HG03097 (cell line): ENCODE results near the gene HSPB8.
"Not testable (repeated sequence)": the region's sequence is repeated elsewhere in the genome, so short reads cannot be mapped to it uniquely, and the experiment has no call there.

Experiments used
- ATAC-seq: cut with Tn5 transposase; IDR thresholded peaks from one replicate; pipeline ENCODE4 v1.9.1; 2021; ENCODE audit not compliant: unreplicated experiment, low FRiP score

Gene HSPB8

GRCh38 chr12:119204671-119205285 is 26.0 kb downstream of the HSPB8 start:
- no peak for ATAC-seq

- no peak for ATAC-seq
Observed at GRCh38 chr12:119206348-119207062, 27.8 kb downstream of the HSPB8 start.

DNA sequence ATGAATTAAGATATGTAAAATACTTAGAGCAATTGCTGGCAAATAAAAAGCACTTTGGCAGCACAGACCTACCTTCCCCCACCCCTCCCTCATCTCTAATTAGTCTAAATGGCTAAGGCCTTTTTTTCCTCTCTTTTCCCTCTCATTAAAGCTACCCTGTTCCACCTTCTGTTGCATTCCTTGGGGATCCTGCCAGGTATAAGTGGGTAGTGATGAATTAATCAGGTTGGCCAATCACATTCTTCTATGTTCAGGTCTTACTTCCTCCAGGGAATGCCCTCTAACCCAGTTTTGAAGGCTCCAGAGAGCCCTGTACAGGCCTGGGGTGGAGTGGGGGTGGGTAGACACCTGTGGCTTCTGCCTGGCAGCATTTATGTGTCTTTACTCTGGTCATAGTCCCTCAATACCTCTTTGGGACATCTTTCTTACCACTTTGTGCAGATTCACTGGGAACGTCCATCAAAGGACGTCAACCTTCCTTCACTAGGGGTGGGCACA is 28.4 kb downstream of the HSPB8 start:
- no peak for ATAC-seq

GRCh38 chr12:119208626-119209061 is 29.9 kb downstream of the HSPB8 start:
- no peak for ATAC-seq

DNA sequence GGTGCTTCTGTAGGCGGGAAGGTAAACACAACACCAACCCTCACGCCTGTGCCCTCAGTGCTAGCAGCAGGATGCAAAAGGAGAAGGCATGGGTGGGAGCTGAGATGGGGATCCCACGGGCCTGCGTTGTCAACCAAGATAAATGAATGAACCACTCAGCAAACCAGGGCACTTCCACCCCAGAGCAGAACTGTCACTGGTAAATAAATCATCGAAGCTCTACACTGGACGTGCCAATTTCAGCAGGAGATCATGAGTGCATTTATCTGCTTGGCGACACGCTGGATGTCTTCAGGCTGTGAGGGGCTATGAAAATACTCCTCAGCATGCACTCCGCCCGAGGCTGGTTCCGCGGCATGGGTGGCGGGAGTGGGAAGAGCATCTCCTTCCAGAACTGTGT is 33.2 kb downstream of the HSPB8 start:
- ATAC-seq, result no peak

- ATAC-seq, result no peak
Observed at GRCh38 chr12:119216084-119216483, 37.4 kb downstream of the HSPB8 start.

GRCh38 chr12:119218875-119219274 is 40.1 kb downstream of the HSPB8 start:
- not testable (repeated sequence) for ATAC-seq

DNA sequence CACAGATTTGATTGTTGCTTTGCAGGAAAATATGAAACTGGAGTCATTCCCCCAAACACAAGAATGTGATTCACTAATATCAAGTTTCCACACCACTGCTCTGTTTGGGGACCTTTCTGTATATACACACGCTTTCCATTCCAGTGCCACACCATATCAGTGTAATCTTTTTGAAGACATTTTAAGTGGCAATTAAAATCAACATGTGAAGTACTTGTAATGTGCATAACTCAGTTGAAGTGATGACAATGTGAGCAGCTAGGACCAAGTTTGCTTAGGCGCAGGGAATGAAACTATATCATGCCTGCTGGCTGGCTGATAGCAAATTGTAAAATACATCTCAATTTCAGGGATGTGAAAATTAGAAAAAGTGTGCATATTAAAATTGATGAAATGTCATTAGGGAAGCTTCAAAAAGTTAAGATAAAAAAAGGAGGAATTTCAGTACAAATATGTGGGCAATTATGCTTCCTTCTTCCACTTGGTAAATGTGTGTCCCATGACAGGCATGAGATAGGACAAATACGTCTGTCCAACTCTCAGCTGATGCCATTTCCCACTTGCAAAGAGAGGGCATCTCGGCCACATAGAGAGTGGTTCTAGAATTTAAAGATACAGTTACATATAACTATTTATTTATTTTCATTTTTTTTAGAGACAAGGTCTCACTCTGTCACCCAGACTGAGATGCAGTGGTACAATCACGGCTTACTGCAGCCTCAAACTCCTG is 43.7 kb downstream of the HSPB8 start:
- no peak for ATAC-seq

DNA sequence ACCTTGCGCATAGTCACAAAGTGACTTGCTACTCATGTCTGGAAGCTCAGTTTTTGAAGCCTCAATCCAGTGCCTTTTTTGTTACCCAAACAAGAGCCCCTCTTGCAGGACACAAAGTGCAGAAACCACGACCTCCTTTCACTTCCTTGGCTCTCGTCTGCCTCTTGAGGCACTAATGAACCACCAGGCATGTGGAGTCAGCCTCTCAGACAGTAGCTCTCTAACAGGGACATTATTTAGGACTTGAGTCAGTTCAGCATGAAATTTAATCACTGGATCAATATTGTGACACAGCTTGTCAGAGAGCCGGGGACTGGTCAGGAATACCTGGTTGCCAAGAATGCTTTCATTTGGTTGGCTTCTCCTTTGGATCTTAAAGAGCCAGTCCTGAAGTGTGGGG is 46.7 kb downstream of the HSPB8 start:
- ATAC-seq, result no peak

GRCh38 chr12:119227292-119227691 is 48.6 kb downstream of the HSPB8 start:
- no peak for ATAC-seq

DNA sequence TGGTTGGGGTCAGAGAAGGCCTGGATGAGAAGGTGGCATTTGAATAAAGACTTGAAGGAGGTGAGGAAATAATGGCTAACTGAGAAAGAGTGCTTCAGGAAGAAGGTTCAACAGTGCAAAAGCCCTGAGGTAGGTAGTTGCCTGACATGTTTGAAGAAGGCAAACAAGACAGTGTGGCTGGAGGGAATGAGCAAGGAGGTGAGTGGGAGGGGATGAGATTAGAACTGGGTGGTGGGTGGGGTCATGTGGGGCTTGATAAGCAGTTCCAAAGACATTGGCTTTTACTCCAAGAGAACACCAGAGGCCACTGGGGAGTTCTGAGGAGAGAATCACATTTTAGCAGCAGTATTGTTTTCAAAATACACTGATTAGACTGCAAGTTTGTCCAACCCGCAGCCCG is 50.5 kb downstream of the HSPB8 start:
- no peak for ATAC-seq

- ATAC-seq, result no peak
Observed at GRCh38 chr12:119229837-119230236, 51.1 kb downstream of the HSPB8 start.

DNA sequence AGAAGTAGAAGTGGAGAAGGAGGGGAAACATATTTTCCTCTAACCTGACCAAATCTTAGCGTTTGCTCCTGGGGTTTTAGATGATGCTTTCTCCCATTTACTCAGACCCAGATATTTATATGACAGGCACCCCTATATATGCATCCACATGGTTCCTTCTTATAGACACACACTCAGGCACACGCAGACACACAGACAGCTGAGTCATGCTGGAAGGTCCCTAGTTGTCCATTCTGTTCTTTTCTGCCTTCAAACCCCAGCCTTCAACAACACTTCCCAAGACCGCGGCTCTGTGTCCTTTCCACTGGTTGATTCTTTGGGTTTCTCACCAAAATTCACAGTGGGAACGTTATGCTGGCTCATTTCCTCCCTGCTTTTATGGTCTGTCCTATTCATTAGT is 52.1 kb downstream of the HSPB8 start:
- no peak for ATAC-seq

DNA sequence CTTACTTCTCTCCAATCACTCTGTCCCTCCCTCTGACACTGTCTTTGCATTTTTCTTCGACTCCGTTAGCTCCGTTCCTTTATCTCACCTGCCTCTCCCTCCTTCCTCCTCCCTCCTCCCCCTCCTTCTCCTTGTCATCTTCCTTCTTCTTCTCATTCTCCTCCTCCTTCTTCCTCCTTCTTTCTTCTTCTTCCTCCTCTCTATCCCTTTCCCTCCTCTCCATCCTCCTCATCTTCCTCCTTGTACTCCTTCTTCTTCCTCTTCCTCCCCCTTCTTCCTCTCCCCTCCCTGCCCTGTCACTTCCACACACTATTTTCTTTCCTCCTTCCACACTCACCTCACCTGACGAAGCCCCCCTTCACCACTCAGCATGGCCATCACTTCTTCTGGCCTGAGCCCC is 53.0 kb downstream of the HSPB8 start:
- no peak for ATAC-seq

GRCh38 chr12:119235197-119235751 is 56.5 kb downstream of the HSPB8 start:
- no peak for ATAC-seq

DNA sequence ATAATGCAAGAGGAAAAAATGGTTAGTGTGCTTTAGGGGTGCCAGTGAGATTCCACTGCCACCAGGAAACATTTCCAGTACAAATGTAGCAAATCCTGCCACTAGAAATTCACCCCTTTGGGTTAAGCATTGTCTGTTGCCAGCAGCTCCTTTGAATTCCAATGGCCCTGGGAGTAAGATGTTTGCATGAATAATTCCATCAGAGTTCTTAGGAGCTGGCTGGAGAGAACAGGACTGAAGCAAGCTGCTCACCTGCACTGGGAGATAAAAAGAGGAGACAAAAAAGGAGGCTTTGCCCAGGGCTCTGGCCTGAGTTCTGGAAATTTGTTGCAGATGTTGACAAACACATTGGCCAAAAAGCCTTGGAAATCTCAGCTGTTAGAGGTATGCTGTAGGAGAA is 57.6 kb downstream of the HSPB8 start:
- ATAC-seq, result no peak

- no peak for ATAC-seq
Observed at GRCh38 chr12:119239040-119239439, 60.3 kb downstream of the HSPB8 start.

- no peak for ATAC-seq
Observed at GRCh38 chr12:119241049-119241448, 62.3 kb downstream of the HSPB8 start.

DNA sequence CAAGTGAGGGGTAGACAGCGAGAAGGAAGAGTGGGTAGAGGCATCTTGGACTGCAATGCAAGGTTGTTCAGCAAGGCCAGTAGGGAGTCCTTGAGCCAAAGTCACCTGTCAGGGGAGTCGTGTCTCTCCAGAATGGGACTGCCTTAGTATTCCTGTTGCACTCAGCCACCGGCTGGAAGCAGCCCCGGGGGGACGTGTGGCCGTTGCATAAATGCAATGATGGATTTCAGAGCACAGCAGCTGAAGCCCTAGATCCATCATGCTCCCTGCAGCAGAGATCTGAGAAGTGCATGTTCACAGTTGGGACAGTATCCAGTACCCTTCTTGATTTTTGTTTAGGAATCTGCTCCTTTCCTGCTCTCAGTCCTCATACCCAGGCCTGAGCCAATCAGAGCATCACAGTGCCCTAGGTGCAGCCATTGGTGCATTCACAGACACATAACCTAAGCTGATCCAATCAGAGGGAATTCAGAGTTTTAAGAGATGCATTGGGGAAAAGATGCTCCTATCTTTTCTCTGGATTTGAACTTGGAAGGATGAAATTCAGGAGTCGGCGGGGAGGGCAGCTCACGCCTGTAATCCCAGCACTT is 62.9 kb downstream of the HSPB8 start:
- no peak for ATAC-seq
